ENCODE results near the gene SAMM50. TPM values are rescaled to one million over a fixed set of nuclear protein-coding genes. Genes with fewer than 3 reads are reported as not detected.
A peak's percentile ranks its signal among the peaks of the same experiment; 100 is the strongest.

SAMM50 gene
- total and polyA plus RNA-seq, 4 donors = 19.2 to 30.1 (median 26.0) TPM

DNA sequence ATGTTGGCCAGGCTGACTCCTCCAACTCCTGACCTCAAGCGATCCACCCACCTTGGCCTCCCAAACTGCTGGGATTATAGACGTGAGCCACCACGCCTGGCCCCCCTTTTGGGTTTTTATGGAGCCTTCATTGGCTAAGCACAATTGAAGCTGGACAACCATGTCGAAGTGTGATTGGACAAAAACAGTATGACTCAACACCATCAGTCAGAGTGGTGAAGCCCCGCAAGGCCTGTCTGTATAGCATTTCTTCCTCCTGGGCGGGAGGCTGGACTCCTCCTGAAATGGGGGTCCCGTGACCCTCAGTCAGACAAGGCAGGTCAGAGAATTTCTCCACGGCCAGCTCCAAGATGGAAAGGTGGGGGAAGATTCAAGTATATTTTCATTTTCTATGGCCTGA, 65.7 kb downstream of the SAMM50 start (continued):
- TF ChIP-seq HNF4A (conservative IDR thresholded peaks at IDR 0.05) (no peak), SP1 (IDR thresholded peaks at IDR 0.05) (no peak), TAF1 (conservative IDR thresholded peaks at IDR 0.05) (no peak), FOXA1 (IDR thresholded peaks at IDR 0.05) (no peak), FOXA2 (IDR thresholded peaks at IDR 0.05) (no peak), RXRA (IDR thresholded peaks at IDR 0.05) (no peak)
- TF ChIP-seq, protein P1, sequence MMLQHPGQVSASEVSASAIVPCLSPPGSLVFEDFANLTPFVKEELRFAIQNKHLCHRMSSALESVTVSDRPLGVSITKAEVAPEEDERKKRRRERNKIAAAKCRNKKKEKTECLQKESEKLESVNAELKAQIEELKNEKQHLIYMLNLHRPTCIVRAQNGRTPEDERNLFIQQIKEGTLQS (IDR thresholded peaks at IDR 0.05) = no peak

DNA sequence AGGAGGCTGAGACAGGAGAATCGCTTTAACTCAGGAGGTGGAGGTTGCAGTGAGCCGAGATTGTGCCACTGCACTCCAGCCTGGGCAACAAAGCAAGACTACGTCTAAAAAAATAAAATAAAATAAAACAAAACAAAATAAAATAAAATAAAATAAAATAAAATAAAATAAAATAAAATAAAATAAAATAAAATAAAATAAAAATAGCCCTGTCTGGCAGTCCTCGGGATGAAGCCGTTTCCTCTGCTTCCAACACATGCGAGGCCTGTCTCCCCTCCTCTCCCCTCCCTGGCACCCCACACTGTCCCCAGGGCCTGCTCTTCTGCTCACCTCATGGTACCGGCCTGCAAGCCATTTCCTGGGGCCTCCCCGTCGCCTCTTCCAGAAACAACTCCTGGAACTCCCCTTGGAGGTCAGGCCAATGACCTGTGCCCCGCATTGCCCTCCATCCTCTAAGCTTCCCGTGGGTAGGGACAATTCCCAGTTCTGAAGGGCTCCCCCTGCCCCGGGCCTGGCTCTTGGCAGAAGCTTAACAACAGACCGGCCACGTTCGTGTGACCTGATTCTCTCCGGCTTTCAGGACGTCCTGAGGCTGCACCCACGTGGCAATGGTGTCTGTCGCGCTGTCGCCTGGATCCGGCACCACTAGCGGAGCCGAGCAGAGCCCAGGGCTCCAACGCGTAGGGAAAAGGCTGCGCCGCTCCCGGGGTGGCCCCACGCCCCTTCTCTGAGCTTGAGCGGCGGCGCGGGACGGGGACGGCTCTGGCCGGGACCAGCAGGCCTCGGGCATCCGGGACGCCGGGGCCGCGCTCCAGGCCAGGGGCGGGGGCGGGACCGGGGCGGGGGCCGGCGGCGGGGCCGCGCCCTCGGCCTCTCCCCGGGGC, 68.4 kb downstream of the SAMM50 start:
- 10% methylated on average over 54 of the region's 54 CpGs for WGBS
- peak overlapping the region; percentile 71 to 75 for H3K27ac ChIP-seq (ENCODE audit: low read depth in 1 of 2, low read length in 2 of 2)
- H3K36me3 ChIP-seq (ENCODE audit: control insufficient read depth in 4 of 4, insufficient read depth in 3 of 4, low read depth in 1 of 4, low read length in 3 of 4) = no peaks in the 10 kb centered on the region
- H3K4me3 ChIP-seq (ENCODE audit: low read depth in 1 of 3, low read length in 3 of 3) = peak overlapping the region; percentile 56 to 73 (median 64)
- no peaks in the 10 kb centered on the region for H3K27me3 ChIP-seq (ENCODE audit: control insufficient read depth in 4 of 4, insufficient read depth in 4 of 4, low read length in 3 of 4)
- H3K9ac ChIP-seq (ENCODE audit: low read depth in 1 of 2, low read length in 2 of 2) = peak overlapping the region in 1 of 2 donors; percentile 53
- peaks cover 2 to 11% (median 6%) of the 10 kb centered on the region in 4 donors for H3K4me1 ChIP-seq (ENCODE audit: control insufficient read depth in 4 of 4, insufficient read depth in 4 of 4, low read length in 3 of 4)
- DNase-seq (ENCODE audit: low spot score) = peak; percentile 57
- TF ChIP-seq, protein P2, sequence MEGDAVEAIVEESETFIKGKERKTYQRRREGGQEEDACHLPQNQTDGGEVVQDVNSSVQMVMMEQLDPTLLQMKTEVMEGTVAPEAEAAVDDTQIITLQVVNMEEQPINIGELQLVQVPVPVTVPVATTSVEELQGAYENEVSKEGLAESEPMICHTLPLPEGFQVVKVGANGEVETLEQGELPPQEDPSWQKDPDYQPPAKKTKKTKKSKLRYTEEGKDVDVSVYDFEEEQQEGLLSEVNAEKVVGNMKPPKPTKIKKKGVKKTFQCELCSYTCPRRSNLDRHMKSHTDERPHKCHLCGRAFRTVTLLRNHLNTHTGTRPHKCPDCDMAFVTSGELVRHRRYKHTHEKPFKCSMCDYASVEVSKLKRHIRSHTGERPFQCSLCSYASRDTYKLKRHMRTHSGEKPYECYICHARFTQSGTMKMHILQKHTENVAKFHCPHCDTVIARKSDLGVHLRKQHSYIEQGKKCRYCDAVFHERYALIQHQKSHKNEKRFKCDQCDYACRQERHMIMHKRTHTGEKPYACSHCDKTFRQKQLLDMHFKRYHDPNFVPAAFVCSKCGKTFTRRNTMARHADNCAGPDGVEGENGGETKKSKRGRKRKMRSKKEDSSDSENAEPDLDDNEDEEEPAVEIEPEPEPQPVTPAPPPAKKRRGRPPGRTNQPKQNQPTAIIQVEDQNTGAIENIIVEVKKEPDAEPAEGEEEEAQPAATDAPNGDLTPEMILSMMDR (IDR thresholded peaks at IDR 0.05; ENCODE audit: low read depth, low read length, missing input control) = no peak
- TF ChIP-seq RXRA (IDR thresholded peaks at IDR 0.05) (peak in 1 of 2 donors; percentile 58), GABPA (IDR thresholded peaks at IDR 0.05 in 1 of 2, conservative IDR thresholded peaks at IDR 0.05 in 1 of 2) (no peak), FOXA2 (IDR thresholded peaks at IDR 0.05) (no peak), HNF4G (IDR thresholded peaks at IDR 0.05) (no peak), TAF1 (conservative IDR thresholded peaks at IDR 0.05) (no peak), HNF4A (conservative IDR thresholded peaks at IDR 0.05) (no peak), RAD21 (IDR thresholded peaks at IDR 0.05) (no peak), NR2F2 (IDR thresholded peaks at IDR 0.05) (peak; percentile 51), JUND (IDR thresholded peaks at IDR 0.05) (no peak)
- TF ChIP-seq, protein P1 (IDR thresholded peaks at IDR 0.05) = no peak
- TF ChIP-seq, protein P3, sequence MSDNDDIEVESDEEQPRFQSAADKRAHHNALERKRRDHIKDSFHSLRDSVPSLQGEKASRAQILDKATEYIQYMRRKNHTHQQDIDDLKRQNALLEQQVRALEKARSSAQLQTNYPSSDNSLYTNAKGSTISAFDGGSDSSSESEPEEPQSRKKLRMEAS (IDR thresholded peaks at IDR 0.05) = peak; percentile 45
- TF ChIP-seq, protein P4, sequence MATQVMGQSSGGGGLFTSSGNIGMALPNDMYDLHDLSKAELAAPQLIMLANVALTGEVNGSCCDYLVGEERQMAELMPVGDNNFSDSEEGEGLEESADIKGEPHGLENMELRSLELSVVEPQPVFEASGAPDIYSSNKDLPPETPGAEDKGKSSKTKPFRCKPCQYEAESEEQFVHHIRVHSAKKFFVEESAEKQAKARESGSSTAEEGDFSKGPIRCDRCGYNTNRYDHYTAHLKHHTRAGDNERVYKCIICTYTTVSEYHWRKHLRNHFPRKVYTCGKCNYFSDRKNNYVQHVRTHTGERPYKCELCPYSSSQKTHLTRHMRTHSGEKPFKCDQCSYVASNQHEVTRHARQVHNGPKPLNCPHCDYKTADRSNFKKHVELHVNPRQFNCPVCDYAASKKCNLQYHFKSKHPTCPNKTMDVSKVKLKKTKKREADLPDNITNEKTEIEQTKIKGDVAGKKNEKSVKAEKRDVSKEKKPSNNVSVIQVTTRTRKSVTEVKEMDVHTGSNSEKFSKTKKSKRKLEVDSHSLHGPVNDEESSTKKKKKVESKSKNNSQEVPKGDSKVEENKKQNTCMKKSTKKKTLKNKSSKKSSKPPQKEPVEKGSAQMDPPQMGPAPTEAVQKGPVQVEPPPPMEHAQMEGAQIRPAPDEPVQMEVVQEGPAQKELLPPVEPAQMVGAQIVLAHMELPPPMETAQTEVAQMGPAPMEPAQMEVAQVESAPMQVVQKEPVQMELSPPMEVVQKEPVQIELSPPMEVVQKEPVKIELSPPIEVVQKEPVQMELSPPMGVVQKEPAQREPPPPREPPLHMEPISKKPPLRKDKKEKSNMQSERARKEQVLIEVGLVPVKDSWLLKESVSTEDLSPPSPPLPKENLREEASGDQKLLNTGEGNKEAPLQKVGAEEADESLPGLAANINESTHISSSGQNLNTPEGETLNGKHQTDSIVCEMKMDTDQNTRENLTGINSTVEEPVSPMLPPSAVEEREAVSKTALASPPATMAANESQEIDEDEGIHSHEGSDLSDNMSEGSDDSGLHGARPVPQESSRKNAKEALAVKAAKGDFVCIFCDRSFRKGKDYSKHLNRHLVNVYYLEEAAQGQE (IDR thresholded peaks at IDR 0.05) = no peak
- TF ChIP-seq, protein P5, sequence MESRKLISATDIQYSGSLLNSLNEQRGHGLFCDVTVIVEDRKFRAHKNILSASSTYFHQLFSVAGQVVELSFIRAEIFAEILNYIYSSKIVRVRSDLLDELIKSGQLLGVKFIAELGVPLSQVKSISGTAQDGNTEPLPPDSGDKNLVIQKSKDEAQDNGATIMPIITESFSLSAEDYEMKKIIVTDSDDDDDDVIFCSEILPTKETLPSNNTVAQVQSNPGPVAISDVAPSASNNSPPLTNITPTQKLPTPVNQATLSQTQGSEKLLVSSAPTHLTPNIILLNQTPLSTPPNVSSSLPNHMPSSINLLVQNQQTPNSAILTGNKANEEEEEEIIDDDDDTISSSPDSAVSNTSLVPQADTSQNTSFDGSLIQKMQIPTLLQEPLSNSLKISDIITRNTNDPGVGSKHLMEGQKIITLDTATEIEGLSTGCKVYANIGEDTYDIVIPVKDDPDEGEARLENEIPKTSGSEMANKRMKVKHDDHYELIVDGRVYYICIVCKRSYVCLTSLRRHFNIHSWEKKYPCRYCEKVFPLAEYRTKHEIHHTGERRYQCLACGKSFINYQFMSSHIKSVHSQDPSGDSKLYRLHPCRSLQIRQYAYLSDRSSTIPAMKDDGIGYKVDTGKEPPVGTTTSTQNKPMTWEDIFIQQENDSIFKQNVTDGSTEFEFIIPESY (IDR thresholded peaks at IDR 0.05) = no peak
- no peaks in the 10 kb centered on the region for H3K9me3 ChIP-seq (ENCODE audit: control insufficient read depth in 4 of 4, low read length in 3 of 4)

All from liver (tissue), 9 donors.